NCI-H345 treated with DMSO at 0.1 percent for 48 hours (cell line): ENCODE data around the gene RRN3.
A peak's percentile ranks its signal among the peaks of the same experiment; 100 is the strongest.
"Not testable (repeated sequence)": the region's sequence is repeated elsewhere in the genome, so short reads cannot be mapped to it uniquely, and the experiment has no call there.

Experiments
- DNase-seq: peaks from one replicate; lab custom pipeline; 2025; ENCODE audit not compliant: unreplicated experiment; lab: John Stamatoyannopoulos, UW

The RRN3 gene, protein sequence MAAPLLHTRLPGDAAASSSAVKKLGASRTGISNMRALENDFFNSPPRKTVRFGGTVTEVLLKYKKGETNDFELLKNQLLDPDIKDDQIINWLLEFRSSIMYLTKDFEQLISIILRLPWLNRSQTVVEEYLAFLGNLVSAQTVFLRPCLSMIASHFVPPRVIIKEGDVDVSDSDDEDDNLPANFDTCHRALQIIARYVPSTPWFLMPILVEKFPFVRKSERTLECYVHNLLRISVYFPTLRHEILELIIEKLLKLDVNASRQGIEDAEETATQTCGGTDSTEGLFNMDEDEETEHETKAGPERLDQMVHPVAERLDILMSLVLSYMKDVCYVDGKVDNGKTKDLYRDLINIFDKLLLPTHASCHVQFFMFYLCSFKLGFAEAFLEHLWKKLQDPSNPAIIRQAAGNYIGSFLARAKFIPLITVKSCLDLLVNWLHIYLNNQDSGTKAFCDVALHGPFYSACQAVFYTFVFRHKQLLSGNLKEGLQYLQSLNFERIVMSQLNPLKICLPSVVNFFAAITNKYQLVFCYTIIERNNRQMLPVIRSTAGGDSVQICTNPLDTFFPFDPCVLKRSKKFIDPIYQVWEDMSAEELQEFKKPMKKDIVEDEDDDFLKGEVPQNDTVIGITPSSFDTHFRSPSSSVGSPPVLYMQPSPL

GRCh38 chr16:15093955-15094827 lies at the start of gene RRN3:
RRN3 (minus strand) TSS chr16:15094272; CDS start chr16:15094233, 39 bp downstream.
- DNase-seq = peak; percentile 68

DNA sequence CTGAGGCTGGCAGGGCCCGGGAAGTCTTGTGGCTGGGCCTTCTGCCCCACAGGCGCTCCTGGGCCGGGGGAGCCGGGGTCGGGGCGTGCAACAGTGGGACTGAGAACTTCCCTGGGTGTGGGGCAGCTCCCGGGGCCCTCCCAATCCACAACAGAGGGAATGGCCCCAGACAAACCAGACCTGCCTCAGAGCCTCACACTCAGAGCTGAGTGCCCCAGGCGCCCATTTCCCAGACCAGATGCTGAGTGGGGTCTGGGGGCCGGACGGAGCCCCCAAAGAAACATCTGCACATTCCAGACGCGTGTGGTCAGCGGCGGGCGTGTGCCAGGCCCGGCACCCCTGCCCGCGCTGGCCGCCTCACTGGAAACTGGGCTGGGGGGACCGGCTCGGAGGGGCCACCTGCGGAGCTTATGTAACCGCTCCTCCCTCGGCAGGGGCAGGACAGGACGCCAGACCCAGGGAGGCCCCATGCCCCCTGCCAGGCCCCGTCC lies 49.6 kb upstream of the RRN3 start:
- not testable (repeated sequence) for DNase-seq

DNA sequence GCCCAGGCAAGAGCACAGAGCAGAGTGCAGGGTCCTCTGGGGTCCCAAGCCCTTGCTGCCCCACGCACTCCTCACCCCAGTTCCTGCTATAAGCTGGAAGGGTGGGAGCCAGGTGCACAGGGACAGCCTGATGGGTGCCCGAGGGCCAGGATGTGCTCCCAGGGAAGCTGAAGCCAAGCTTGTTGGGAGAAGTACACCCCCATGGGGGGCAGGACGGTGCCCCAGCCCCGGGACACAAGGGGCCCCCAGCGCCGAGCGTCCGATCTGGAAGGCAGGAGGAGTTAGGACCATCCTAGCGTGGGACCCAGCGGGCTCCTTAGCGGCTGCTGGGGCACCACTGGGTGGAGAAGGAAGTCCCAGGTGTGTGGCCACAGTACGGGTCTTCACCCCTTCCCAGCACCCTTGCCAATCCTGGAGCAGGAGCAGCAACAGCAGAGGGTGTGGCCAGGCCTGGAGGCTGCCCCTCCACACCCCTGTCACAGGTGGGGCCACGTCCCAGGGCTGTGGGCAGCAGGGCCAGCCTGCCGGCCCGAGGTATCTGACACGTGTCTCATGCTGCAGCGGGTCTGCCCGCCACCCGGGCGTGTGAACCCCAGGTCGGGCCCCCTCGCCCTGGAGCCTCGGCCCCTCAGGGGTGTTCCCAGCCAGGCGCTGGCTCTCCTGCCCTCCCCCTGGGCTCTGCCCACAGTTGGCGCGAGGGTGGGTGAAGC lies 49.0 kb upstream of the RRN3 start:
- not testable (repeated sequence) for DNase-seq

- DNase-seq = not testable (repeated sequence)
Observed at GRCh38 chr16:15142107-15142890, 48.2 kb upstream of the RRN3 start.

- no peak for DNase-seq
Observed at GRCh38 chr16:15141586-15141985, 47.5 kb upstream of the RRN3 start.

GRCh38 chr16:15140444-15141365 lies 46.6 kb upstream of the RRN3 start:
- DNase-seq = not testable (repeated sequence)

DNA sequence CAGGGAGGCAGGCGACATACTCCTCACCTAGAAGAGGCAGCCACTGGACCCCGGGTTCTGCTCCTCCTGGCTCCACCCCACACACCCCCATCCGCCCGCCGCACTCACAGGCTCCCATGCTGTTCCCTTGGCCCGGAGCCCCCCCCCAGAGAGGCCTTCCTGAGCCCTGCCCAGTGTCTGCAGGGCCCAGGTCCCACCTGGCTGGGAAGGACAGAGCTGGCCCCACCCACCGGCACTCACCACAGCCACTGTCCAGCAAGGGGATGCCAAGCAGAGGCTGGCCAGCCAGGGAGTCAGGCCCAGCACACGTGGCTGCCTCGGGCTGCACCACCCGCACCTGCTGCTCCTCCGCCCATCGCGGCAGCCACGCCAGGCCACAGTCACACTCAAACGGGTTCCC lies 43.4 kb upstream of the RRN3 start:
- not testable (repeated sequence) for DNase-seq

GRCh38 chr16:15135483-15136360 lies 41.6 kb upstream of the RRN3 start:
- not testable (repeated sequence) for DNase-seq

DNA sequence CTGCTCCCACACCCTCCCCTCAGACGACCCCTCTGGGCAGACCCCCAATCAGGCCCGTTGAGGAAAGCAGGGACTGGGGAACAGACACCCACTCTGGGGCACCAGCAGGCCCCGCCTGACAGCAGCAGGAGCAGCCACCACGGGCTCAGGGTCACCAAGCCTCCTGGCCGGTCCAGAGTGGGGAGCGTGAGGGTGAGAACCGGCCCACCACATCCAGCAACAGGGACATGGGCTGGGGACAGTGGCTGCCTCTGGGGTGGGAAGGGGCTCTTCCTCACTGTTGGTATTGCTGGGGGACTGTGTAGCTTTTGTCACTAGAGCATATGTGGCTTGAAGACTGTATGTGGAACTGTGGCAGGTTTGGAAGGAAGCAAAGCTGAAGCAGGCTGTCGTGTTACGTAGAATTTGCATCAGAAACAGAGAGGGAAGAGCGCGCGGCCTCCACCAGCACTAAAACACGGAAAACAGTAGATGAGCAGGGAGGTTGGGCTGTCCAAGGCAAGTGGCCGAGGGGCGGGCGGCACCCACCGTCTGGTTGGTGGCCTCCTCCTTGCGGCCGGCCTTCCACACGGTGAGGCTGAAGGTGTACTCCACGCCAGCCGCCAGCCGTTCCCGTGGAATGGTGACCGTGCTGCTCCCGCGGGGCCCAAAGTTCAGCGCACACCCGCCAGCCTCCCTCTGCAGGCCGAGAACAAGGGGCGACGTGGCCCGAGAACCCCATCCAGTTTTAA lies 40.8 kb upstream of the RRN3 start:
- DNase-seq = not testable (repeated sequence)

- DNase-seq = not testable (repeated sequence)
Observed at GRCh38 chr16:15133554-15133953, 39.5 kb upstream of the RRN3 start.

GRCh38 chr16:15132719-15133428 lies 38.8 kb upstream of the RRN3 start:
- not testable (repeated sequence) for DNase-seq

- DNase-seq = not testable (repeated sequence)
Observed at GRCh38 chr16:15130943-15131700, 37.0 kb upstream of the RRN3 start.

DNA sequence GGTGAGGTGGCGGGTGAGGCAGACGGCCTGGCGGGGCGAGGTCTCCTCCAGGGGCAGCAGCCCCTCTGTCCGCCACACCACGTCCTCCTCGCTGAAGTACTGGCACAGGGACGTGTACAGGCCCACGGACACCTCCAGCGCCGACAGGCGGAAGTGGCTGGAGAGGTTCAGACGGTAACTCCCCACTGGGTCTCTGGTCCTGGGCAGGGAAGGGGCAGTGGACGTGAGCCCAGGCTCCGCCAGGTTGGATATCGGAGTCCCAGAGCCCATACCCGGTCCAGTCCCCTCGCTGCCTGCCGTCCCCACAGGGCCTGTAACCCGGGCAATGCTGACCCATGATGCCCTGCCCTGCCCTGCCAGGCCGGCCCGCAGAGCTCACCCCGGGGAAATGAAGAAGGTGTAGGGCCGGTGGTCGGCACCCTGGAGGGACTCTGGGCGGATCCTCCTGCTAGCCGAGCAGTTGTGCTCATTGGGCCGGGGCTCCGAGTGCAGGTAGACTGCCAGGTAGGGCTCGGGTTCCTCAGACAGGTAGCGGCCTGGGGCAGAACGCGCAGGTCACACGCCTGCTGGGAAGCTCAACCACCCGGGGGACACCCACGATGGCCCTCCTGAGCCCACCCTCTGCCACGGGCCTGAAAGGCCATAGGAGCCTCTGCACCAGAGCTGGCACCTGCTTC lies 36.3 kb upstream of the RRN3 start:
- DNase-seq = not testable (repeated sequence)

- not testable (repeated sequence) for DNase-seq
Observed at GRCh38 chr16:15127641-15128425, 33.8 kb upstream of the RRN3 start.
